Stimulated activated memory B cell treated with anti-CD40 and anti-IgM and Interleukin-4, amounts not matched to agents 10 μg/mL and 1 μg/mL and 100 μg/mL, for 72 hours (primary cell): Measurements from ENCODE around the gene CFAP47.
"Not testable (repeated sequence)": the region's sequence is repeated elsewhere in the genome, so short reads cannot be mapped to it uniquely, and the experiment has no call there.

ENCODE experiments used
- ATAC-seq: fragments of 150-1000 bp; cut with Tn5 transposase; 2 replicates; pipeline ENCODE4 v1.10.0; 2021
- H3K27ac Mint-ChIP-seq: one replicate; pipeline ENCODE4 v1.8.0; 2022; ENCODE audit warnings: mild to moderate bottlenecking, mixed read lengths
- H3K27me3 Mint-ChIP-seq: one replicate; pipeline ENCODE4 v1.8.0; 2022; ENCODE audit warnings: mixed read lengths
- H3K36me3 Mint-ChIP-seq: one replicate; pipeline ENCODE4 v1.8.0; 2022; ENCODE audit warnings: mixed read lengths
- H3K4me1 Mint-ChIP-seq: one replicate; pipeline ENCODE4 v1.8.0; 2022; ENCODE audit warnings: mixed read lengths
- H3K4me3 Mint-ChIP-seq: one replicate; pipeline ENCODE4 v1.8.0; 2022; ENCODE audit warnings: mild to moderate bottlenecking, moderate library complexity, mixed read lengths
- H3K9me3 Mint-ChIP-seq: one replicate; pipeline ENCODE4 v1.8.0; 2022; ENCODE audit warnings: mixed read lengths

Gene CFAP47

DNA sequence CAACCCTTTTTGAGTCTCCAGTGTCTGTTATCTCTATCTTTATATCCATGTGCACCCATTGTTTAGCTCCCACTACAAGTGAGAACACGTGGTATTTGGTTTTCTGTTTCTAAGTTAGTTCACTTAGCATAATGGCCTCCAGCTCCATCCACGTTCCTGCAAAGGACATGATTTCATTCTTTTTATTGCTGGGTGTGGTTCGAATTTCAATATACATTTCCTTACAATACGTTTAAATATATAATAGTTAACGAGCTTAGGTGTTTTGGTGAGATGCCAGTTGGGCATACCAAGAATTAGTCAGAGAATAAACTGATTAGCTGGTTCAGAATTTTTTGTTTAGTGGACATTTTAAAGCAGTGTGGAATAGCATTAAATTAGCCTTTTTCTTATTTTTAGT lies 196.7 kb downstream of the CFAP47 start:
- Mint-ChIP-seq H3K9me3 (peaks cover 5% of the 10 kb centered on the region), H3K27me3 (no peaks in the 10 kb centered on the region), H3K4me3 (no peak overlapping the region), H3K36me3 (no peaks in the 10 kb centered on the region), H3K4me1 (no peaks in the 10 kb centered on the region), H3K27ac (no peak overlapping the region)
- ATAC-seq = no peak

DNA sequence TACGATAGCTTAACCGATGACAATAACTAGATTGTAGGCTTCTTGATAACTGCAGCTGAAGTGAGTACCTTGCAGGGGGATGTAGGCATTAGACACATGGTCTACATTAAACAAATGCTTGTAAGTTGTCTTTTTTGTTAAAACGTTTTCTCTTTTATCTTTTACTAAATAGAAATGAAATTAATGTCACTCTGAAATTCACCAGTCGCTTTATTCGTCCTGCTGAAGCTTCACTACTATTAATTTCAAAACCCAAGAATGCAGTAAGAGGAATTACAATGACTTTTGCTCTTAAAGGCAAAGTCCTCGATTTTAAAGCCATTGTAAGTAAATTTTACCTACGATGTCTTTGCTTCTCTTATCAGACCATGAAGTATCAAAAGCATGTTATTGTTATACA lies 239.7 kb downstream of the CFAP47 start:
- Mint-ChIP-seq H3K4me3 (no peak overlapping the region), H3K4me1 (no peaks in the 10 kb centered on the region), H3K36me3 (no peaks in the 10 kb centered on the region)

DNA sequence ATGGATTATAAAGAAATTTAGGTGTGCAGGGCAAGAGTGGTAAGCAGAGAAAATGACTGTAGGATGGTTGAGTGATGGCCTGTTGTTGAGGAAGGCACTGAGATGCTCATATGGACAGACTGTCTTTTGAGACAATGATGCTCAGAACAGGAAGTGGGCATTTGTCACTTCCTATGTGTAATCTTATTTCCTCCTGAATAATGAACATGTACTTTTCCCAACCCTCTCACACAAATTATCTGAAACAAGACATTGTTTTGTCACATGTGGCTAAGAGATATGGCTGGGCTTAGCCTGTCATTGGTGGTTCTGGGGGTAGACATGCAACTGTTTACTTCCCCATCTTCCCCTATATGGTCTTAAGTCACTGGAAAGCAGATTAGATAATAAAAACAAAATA lies 240.5 kb downstream of the CFAP47 start:
- Mint-ChIP-seq H3K9me3 (no peaks in the 10 kb centered on the region), H3K27ac (no peak overlapping the region), H3K36me3 (no peaks in the 10 kb centered on the region), H3K4me3 (no peak overlapping the region), H3K27me3 (no peaks in the 10 kb centered on the region), H3K4me1 (no peaks in the 10 kb centered on the region)
- ATAC-seq = no peak

More for the DNA sequence above, 239.7 kb downstream of the CFAP47 start:
- Mint-ChIP-seq H3K27ac (no peak overlapping the region), H3K27me3 (no peaks in the 10 kb centered on the region), H3K9me3 (no peaks in the 10 kb centered on the region)
- no peak for ATAC-seq

DNA sequence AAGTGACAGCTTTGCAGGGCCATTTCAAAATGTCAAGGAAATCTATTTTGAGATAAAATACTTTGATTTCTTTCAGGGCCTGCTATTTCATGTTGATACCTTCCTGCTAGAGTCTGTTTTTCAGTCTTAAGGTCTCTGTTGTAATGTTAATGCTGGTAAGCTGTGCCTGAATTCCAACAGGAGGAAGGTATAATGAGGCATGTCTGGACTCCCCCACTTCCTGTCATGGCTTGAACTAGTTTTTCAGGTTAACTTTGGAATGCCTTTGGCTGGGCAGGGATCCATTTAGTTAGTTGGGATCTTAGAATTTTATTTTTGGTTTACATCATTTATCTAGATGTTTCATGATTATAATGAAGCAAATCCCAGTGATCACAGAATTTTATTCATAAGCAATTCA lies 279.0 kb downstream of the CFAP47 start:
- H3K9me3 Mint-ChIP-seq = no peaks in the 10 kb centered on the region
- no peaks in the 10 kb centered on the region for H3K4me1 Mint-ChIP-seq
- H3K4me3 Mint-ChIP-seq = no peak overlapping the region
- no peak for ATAC-seq
- no peaks in the 10 kb centered on the region for H3K27me3 Mint-ChIP-seq
- no peak overlapping the region for H3K27ac Mint-ChIP-seq
- H3K36me3 Mint-ChIP-seq = no peaks in the 10 kb centered on the region

DNA sequence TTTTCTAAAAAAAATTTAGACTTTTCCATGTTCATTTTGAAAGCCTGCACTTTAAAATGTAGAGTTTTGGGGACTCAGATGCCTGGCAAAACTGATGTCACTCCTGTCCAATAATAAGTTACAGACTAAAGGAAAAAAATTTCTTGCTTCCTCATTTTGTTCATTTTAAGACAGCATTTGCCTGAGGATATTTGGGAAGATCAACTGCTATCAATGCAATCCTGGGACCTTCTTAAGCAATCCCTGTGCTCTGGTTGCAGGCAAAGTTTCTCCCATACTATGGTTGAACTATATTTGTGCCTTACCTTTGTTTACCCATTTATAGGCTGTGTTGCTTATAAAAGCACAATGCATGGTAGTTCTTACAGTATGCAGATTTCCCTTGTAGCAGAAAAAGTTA lies 280.4 kb downstream of the CFAP47 start:
- Mint-ChIP-seq H3K27ac (no peak overlapping the region), H3K4me1 (no peaks in the 10 kb centered on the region)

DNA sequence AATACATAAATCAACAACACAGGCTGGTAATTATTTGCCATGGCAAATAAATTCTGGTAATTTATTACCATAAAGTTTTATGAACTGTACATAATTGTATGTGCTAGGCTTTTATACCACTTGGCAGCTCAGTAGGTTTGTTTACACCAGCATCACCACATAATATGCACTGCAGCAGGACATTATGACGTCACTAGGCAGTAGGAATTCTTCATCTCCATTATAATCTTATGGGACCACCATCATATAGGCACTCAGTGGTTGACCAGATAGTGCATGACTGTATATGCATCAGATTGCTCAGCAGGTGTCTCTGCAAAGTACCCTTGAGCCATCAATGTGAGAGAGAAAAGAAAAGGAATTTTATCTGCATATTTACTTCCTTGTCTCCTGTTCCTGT lies 295.4 kb downstream of the CFAP47 start:
- ATAC-seq = no peak
- no peak overlapping the region for H3K27ac Mint-ChIP-seq
- no peaks in the 10 kb centered on the region for H3K9me3 Mint-ChIP-seq
- H3K4me3 Mint-ChIP-seq = no peak overlapping the region
- H3K4me1 Mint-ChIP-seq = no peaks in the 10 kb centered on the region
- no peaks in the 10 kb centered on the region for H3K27me3 Mint-ChIP-seq
- no peaks in the 10 kb centered on the region for H3K36me3 Mint-ChIP-seq

More for the DNA sequence above, 280.4 kb downstream of the CFAP47 start:
- ATAC-seq = no peak
- Mint-ChIP-seq H3K36me3 (no peaks in the 10 kb centered on the region), H3K4me3 (no peak overlapping the region), H3K9me3 (no peaks in the 10 kb centered on the region), H3K27me3 (no peaks in the 10 kb centered on the region)

DNA sequence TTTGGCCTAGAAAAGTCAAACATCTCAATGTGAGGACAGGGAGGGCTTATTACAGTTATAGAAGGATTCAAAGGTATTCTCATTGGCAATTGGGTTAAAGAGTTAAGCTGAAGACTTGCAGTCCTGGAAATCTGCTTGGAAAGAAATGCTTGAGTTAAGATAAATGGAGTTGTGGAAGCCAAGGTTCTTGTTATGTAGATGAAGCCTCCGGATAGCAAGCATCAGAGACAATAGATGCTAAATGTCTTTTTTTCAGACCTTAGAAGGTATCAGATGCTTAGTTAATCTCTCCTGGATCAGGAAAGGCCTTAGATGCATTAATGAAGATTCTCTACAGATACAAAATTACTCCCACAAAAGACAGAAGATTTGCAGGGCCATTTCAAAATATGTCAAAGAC lies 299.3 kb downstream of the CFAP47 start:
- Mint-ChIP-seq H3K4me3 (no peak overlapping the region), H3K4me1 (no peaks in the 10 kb centered on the region), H3K36me3 (no peaks in the 10 kb centered on the region), H3K9me3 (no peaks in the 10 kb centered on the region), H3K27ac (no peak overlapping the region), H3K27me3 (no peaks in the 10 kb centered on the region)
- no peak for ATAC-seq

DNA sequence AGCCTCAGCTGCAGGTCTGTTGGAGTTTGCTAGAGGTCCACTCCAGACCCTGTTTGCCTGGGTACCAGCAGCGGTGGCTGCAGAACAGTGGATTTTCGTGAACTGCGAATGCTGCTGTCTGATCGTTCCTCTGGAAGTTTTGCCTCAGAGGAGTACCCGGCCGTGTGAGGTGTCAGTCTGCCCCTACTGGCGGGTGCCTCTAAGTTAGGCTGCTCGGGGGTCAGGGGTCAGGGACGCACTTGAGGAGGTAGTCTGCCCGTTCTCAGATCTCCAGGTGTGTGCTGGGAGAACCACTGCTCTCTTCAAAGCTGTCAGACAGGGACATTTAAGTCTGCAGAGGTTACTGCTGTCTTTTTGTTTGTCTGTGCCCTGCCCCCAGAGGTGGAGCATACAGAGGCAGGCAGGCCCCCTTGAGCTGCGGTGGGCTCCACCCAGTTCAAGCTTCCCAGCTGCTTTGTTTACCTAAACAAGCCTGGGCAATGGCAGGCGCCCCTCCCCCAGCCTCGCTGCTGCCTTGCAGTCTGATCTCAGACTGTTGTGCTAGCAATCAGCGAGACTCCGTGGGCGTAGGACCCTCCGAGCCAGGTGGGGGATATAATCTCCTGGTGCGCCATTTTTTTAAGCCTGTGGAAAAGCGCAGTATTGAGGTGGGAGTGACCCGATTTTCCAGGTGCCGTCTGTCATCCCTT lies 315.4 kb downstream of the CFAP47 start:
- not testable (repeated sequence) for H3K27ac Mint-ChIP-seq, H3K4me3 Mint-ChIP-seq, ATAC-seq, H3K9me3 Mint-ChIP-seq, H3K27me3 Mint-ChIP-seq, H3K4me1 Mint-ChIP-seq, H3K36me3 Mint-ChIP-seq

DNA sequence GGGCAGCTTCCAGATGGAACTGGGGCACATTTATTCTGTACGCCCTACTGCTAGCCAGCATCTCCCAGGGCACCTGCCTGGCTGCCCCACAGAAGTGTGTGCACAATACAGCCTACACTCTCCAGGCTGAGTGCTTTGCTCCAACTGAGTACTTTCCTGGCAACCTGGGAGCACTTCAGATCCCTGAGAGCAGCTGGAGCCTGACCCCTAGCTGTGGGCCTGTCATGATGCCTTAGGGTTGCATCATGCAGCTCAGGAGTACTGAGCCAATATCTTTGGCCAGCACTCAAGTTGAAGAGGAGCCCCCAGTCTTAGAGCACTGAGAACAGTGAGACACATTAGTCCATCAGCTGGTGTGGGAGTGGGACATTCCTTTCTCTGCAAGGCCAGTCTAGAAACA lies 321.9 kb downstream of the CFAP47 start:
- H3K27me3 Mint-ChIP-seq = no peaks in the 10 kb centered on the region
- H3K4me1 Mint-ChIP-seq = no peaks in the 10 kb centered on the region
- no peak overlapping the region for H3K27ac Mint-ChIP-seq
- ATAC-seq = no peak
- H3K9me3 Mint-ChIP-seq = no peaks in the 10 kb centered on the region
- no peak overlapping the region for H3K4me3 Mint-ChIP-seq
- H3K36me3 Mint-ChIP-seq = no peaks in the 10 kb centered on the region

DNA sequence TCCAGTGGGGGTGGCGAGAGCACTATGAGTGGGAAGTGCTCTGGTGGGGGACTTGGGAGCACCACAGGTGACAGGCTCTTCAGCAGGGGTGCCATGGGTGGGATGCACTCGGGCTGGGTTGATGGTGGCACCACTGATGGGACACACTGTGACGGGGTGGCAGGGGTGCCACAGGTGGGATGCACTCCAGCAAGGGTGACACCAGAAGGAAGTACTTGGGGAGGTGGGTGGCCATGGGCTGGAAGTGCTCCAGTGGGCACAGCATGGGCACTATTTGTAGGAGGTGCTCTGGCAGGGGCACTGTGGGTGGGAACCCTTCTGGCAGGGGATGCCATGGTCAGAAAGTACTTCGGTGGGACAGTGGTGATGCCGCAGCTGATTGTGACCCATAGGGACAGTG lies 346.6 kb downstream of the CFAP47 start:
- Mint-ChIP-seq H3K4me3 (no peak overlapping the region), H3K27ac (no peak overlapping the region), H3K9me3 (peaks cover 3% of the 10 kb centered on the region), H3K27me3 (no peaks in the 10 kb centered on the region), H3K36me3 (no peaks in the 10 kb centered on the region), H3K4me1 (no peaks in the 10 kb centered on the region)
- ATAC-seq = no peak

DNA sequence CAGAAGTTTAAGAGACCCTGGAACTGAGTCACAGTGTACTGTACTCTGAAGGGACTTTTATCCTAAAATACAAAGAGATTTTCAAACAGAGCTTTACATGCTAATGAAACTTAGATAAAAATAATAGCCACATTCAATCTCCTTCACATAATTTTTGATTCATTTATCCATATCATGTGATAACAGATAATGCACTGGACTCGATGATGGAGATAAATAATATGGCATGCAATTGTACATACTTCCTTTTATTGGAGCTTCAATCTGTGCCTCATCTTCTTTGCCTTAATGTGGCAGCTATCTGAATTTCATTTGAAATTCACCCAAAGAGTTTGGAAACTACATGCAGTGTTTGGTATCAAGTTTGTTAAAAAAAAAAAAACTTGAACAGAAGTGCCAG lies 390.6 kb downstream of the CFAP47 start:
- ATAC-seq = no peak
- Mint-ChIP-seq H3K4me3 (no peak overlapping the region), H3K4me1 (no peaks in the 10 kb centered on the region), H3K36me3 (no peaks in the 10 kb centered on the region), H3K27me3 (no peaks in the 10 kb centered on the region), H3K27ac (no peak overlapping the region), H3K9me3 (peaks cover 4% of the 10 kb centered on the region)

DNA sequence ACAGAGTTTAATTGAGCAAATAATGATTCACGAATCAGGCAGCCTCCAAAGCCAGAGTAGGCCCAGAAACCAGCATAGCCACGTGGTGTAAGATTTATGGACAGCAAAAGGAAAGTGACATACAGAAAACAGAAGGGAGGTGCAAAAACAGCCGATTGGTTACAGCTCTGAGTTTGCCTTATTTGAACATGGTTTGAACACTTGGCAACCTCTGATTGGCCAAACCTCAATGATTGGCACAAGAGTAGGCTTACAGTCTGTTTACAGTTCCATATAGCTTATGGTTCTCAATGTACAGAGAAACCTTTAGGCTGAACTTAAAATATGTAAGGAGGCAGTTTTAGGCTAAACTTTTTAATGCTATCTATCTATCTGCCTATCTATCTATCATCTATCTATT lies 394.8 kb downstream of the CFAP47 start:
- Mint-ChIP-seq H3K27ac (no peak overlapping the region), H3K36me3 (no peaks in the 10 kb centered on the region), H3K9me3 (peaks cover 4% of the 10 kb centered on the region), H3K4me1 (no peaks in the 10 kb centered on the region), H3K4me3 (no peak overlapping the region), H3K27me3 (no peaks in the 10 kb centered on the region)
- ATAC-seq = no peak

DNA sequence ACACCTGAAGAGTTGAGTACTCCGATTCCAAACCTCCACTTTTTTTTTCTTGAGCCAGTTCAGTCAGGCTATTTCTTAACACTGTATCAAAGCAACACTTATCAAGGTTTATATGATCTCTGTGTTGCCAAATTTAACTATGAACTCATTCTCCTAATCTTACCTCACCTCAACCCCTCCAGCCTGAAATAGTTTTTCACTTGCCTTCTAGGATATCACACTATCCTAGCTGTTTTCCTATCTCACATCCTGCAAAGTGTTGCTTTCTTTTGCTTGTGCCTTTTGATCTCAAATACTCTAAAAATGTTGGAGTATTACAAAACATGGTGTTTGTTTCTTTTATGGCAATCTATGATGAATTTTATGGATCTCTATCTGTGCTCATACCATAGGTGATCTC lies 415.0 kb downstream of the CFAP47 start:
- Mint-ChIP-seq H3K27ac (no peak overlapping the region), H3K27me3 (no peaks in the 10 kb centered on the region), H3K4me1 (no peaks in the 10 kb centered on the region), H3K9me3 (peaks cover 18% of the 10 kb centered on the region), H3K36me3 (no peaks in the 10 kb centered on the region), H3K4me3 (no peak overlapping the region)
- no peak for ATAC-seq

DNA sequence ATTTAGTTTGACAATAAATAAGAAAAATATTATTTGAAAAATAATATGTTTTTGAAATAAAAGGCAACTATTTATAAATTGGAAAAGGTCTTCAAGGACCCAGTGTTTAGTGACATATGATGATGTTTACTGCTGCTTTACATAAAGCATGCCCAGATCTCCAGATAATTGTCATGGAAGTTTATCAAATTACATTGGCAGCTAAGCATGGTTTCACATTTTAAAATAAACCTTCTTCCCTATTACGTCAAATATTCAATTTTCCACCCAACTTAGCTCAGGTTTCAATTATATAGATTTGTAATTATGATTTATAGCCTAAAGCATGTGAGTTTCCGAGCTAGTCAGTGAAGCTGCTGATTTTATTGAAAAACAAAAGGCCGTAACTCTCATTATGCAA lies 417.2 kb downstream of the CFAP47 start:
- H3K4me3 Mint-ChIP-seq = no peak overlapping the region
- no peak for ATAC-seq
- no peak overlapping the region for H3K27ac Mint-ChIP-seq
- no peaks in the 10 kb centered on the region for H3K27me3 Mint-ChIP-seq
- H3K9me3 Mint-ChIP-seq = peaks cover 10% of the 10 kb centered on the region
- no peaks in the 10 kb centered on the region for H3K4me1 Mint-ChIP-seq
- no peaks in the 10 kb centered on the region for H3K36me3 Mint-ChIP-seq

DNA sequence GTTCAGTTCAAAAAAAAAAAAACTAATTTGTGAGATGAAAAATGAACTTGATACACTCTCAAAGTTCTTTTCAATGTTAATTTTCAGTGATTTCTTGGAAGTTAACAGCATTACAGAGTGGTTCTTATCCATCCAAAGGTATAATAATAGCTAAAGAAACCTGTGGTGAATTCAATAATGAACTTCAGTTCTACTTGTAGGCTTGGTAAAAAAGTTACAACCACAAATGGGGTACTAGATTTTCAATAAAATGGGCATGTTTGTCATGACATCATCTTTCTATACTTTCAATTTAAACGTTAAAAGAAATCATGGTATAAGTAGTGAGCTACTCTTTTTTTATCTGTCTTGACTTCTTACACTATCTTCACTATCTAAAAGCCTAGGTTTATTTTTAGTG lies 424.8 kb downstream of the CFAP47 start:
- no peaks in the 10 kb centered on the region for H3K27me3 Mint-ChIP-seq
- no peaks in the 10 kb centered on the region for H3K4me1 Mint-ChIP-seq
- H3K36me3 Mint-ChIP-seq = no peaks in the 10 kb centered on the region
- no peaks in the 10 kb centered on the region for H3K9me3 Mint-ChIP-seq
- H3K27ac Mint-ChIP-seq = no peak overlapping the region
- H3K4me3 Mint-ChIP-seq = no peak overlapping the region
- ATAC-seq = no peak

DNA sequence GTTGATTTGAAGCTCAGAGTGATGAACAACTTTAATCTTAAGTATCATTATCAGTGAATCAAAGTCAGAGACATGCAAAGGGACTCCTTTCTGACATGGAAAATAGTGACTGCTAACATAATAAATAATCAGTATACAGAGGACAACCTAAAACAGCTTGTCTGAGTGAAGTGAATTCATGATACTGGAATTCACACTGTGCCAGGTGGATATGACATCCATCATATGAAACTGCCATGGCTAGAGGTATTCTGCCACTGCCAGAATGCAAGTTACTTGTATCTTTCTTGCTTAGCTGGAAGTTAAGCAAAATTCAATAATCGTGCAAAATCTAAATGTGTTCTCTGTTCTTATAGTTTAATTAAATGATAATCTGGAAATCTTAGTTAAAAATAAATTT lies 429.0 kb downstream of the CFAP47 start:
- Mint-ChIP-seq H3K9me3 (no peaks in the 10 kb centered on the region), H3K4me1 (no peaks in the 10 kb centered on the region), H3K4me3 (no peak overlapping the region), H3K36me3 (no peaks in the 10 kb centered on the region), H3K27me3 (no peaks in the 10 kb centered on the region), H3K27ac (no peak overlapping the region)
- no peak for ATAC-seq

DNA sequence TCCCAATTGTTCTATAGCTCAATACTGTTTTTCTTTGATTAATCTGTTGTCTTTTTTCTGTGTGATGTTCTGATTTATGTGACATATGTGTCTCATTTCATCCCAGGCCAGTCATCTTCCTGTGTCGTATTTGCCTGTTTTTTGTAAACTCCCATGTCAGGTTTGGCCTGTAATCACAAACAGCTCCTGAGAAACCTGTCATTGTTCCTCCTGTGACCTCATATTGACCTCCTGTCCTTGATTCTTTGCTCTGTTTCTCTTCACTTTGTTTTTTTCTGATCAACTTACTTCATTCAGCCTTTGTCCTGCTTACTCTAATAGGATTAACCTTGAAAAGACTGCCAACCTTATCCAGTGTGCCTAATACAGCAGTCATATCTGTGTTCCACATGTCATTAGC lies 438.3 kb downstream of the CFAP47 start:
- no peak for ATAC-seq
- H3K4me3 Mint-ChIP-seq = no peak overlapping the region
- H3K4me1 Mint-ChIP-seq = no peaks in the 10 kb centered on the region

More for the DNA sequence above, 438.3 kb downstream of the CFAP47 start:
- Mint-ChIP-seq H3K27me3 (no peaks in the 10 kb centered on the region), H3K9me3 (peaks cover 5% of the 10 kb centered on the region), H3K36me3 (no peaks in the 10 kb centered on the region), H3K27ac (no peak overlapping the region)
